Measurements from ENCODE around the gene CDK1.
A peak's percentile ranks its signal among the peaks of the same experiment; 100 is the strongest.

The CDK1 gene

GRCh38 chr10:60778971-60779796 lies 906 bp downstream of the CDK1 start:
- no peak for DNase-seq

- DNase-seq = peak; percentile 28
Observed at GRCh38 chr10:60781661-60782060, 3.4 kb downstream of the CDK1 start.

GRCh38 chr10:60784641-60785040 lies 6.4 kb downstream of the CDK1 start:
- DNase-seq = no peak

GRCh38 chr10:60788544-60788943 lies 10.3 kb downstream of the CDK1 start:
- DNase-seq = no peak

GRCh38 chr10:60789340-60789739 lies 11.1 kb downstream of the CDK1 start:
- DNase-seq = no peak

- no peak for DNase-seq
Observed at GRCh38 chr10:60794953-60795352, 16.7 kb downstream of the CDK1 start.

- DNase-seq = no peak
Observed at GRCh38 chr10:60795465-60796202, 17.4 kb downstream of the CDK1 start.

GRCh38 chr10:60796481-60796880 lies 18.2 kb downstream of the CDK1 start:
- DNase-seq = no peak

GRCh38 chr10:60797200-60797599 lies 18.9 kb downstream of the CDK1 start:
- DNase-seq = no peak

GRCh38 chr10:60798031-60798430 lies 19.8 kb downstream of the CDK1 start:
- DNase-seq = no peak

GRCh38 chr10:60798870-60799269 lies 20.6 kb downstream of the CDK1 start:
- DNase-seq = no peak

- no peak for DNase-seq
Observed at GRCh38 chr10:60799971-60800650, 21.8 kb downstream of the CDK1 start.

- no peak for DNase-seq
Observed at GRCh38 chr10:60800918-60801317, 22.6 kb downstream of the CDK1 start.

- peak; percentile 69 for DNase-seq
Observed at GRCh38 chr10:60801522-60801921, 23.2 kb downstream of the CDK1 start.

GRCh38 chr10:60803433-60803832 lies 25.2 kb downstream of the CDK1 start:
- no peak for DNase-seq

- no peak for DNase-seq
Observed at GRCh38 chr10:60803865-60804264, 25.6 kb downstream of the CDK1 start.

- DNase-seq = no peak
Observed at GRCh38 chr10:60806921-60807320, 28.6 kb downstream of the CDK1 start.

- DNase-seq = no peak
Observed at GRCh38 chr10:60807499-60807898, 29.2 kb downstream of the CDK1 start.

GRCh38 chr10:60808036-60808435 lies 29.8 kb downstream of the CDK1 start:
- DNase-seq = no peak

GRCh38 chr10:60809157-60809556 lies 30.9 kb downstream of the CDK1 start:
- no peak for DNase-seq

GRCh38 chr10:60810437-60811182 lies 32.3 kb downstream of the CDK1 start:
- DNase-seq = no peak

- DNase-seq = peak; percentile 75
Observed at GRCh38 chr10:60816628-60817397, 38.5 kb downstream of the CDK1 start.
